ENCODE measurements around the gene SLC31A1. TPM values are rescaled to one million over a fixed set of nuclear protein-coding genes. Genes with fewer than 3 reads are reported as not detected.

SLC31A1 gene
- total RNA-seq, 1 experiment from 2014 or later = 27.2 TPM

DNA sequence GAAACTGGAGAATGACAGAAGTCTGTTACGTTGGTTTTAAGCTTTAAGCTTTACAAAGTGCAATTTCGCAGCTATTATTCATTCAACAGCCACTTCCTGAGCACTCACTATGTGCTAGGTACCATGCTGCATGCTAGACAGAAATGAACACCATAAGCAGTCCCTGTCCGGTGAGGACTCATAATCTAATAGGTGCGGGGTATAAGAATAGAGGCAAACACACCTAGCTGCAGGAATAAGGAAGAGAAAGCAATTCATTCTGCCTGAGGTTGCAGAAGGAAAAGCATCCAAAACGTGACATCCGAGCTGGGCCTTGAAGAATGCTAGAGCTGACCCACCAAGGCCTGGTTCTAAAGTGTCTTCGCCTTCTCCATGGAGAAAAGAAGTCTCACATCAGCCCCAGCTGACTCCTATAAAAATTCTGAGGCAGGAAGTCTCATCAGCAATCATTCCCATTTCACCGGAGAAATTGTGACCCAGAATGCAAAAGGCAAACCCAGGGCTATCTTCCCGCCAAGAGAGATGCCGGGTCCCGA is 809 bp upstream of the SLC31A1 start:
- POLR2A ChIA-PET (ENCODE audit: unreplicated experiment) = interaction anchor here (0.6 to 0.8 kb wide), 5 partner anchors 70 to 504 kb away, joined by 3 to 6 read pairs (median 4); partner anchors contain the start of genes C9orf43, POLE3 and SLC31A2
- Histone ChIP-seq H3K9me3 (ENCODE audit: insufficient read depth, low read depth) (no peaks in the 10 kb centered on the region), H4K20me1 (ENCODE audit: insufficient read depth) (no peaks in the 10 kb centered on the region), H3K4me3 (peak overlapping the region; percentile 79), H3K9me2 (ENCODE audit: insufficient read depth) (no peaks in the 10 kb centered on the region), H3K79me2 (ENCODE audit: low read depth) (peaks cover 65% of the 10 kb centered on the region), H3K4me1 (replicated peaks; ENCODE audit: insufficient read depth) (peaks cover 29% of the 10 kb centered on the region), H3K36me3 (ENCODE audit: low read depth) (peaks cover 4% of the 10 kb centered on the region; the same call in 1 of the 2 replicates), H3F3A (ENCODE audit: insufficient read depth, low read depth) (no peaks in the 10 kb centered on the region; the same call in 1 of the 2 replicates), H2AFZ (peak overlapping the region; percentile 99), H3K4me2 (peak overlapping the region; percentile 100), H3K27me3 (ENCODE audit: insufficient read depth, low read depth) (no peaks in the 10 kb centered on the region), H3K27ac (peak overlapping the region; percentile 51)
- TSS peak; percentile 71 for BruUV-seq (replicated peaks)
- intact Hi-C loops (cut with micrococcal nuclease; ENCODE audit: unreplicated experiment) = loop anchor here (1.0 to 5.0 kb wide), 4 partner anchors 54 to 362 kb away; partner anchors contain the start of genes C9orf43, CDC26, POLE3 and PRPF4
- CTCF ChIA-PET = interaction anchor here (0.6 to 2.2 kb wide), 3 partner anchors 49 to 373 kb away, joined by 5 to 9 read pairs (median 5); partner anchors contain the start of genes CDC26 and PRPF4
- TF ChIP-seq CTCF (conservative IDR thresholded peaks at IDR 0.05) = no peak
- no peak for TF ChIP-seq EZH2 (IDR thresholded peaks at IDR 0.05; ENCODE audit: low read depth)
- DNase-seq = no peak

DNA sequence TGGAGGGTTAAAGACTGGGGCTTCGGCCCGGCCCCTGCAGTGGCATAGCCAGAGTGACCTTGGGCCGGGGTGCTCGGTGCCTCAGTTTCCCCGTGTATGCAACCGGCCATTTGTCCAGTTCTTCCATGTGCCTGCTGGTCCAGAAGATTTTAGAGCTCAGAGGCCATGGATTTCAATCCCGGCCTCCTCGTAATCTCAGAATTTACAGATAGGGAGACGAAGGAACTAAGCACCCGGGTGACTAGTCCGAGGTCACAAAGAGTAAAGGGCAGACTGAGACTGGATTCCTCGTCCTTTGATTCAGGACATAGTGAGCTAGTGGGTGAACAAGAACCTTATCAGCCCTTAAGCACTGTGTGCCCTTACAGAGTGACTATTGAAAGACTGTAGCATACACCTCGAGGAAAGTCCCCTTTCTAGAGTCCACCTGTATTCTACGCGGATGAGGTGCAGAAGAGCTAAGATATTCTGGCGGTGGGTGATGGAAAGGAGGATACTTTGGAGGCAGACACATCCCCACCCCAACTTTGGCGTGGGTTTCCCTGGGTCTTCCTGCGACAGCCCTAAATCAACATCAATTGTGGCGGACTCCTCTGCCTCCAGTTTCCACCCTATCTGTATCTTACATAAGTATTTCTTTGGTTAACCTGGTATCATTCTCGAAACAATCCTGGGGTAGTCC is 597 bp downstream of the SLC31A1 start:
- Histone ChIP-seq H3K27me3 (ENCODE audit: insufficient read depth, low read depth) (no peaks in the 10 kb centered on the region), H3F3A (ENCODE audit: insufficient read depth, low read depth) (no peaks in the 10 kb centered on the region; the same call in 1 of the 2 replicates), H3K4me3 (peak overlapping the region; percentile 79), H3K9me2 (ENCODE audit: insufficient read depth) (no peaks in the 10 kb centered on the region), H4K20me1 (ENCODE audit: insufficient read depth) (no peaks in the 10 kb centered on the region), H3K36me3 (ENCODE audit: low read depth) (peaks cover 4% of the 10 kb centered on the region; the same call in 1 of the 2 replicates), H3K4me1 (replicated peaks; ENCODE audit: insufficient read depth) (peaks cover 29% of the 10 kb centered on the region), H3K4me2 (peak overlapping the region; percentile 86), H3K79me2 (ENCODE audit: low read depth) (peaks cover 53% of the 10 kb centered on the region), H2AFZ (peak overlapping the region; percentile 96), H3K9me3 (ENCODE audit: insufficient read depth, low read depth) (no peaks in the 10 kb centered on the region), H3K27ac (peak overlapping the region; percentile 45)
- intact Hi-C loops (cut with micrococcal nuclease; ENCODE audit: unreplicated experiment) = loop anchor here (1.0 to 5.0 kb wide), 4 partner anchors 53 to 360 kb away; partner anchors contain the start of genes C9orf43, CDC26, POLE3 and PRPF4
- BruUV-seq (replicated peaks) = TSS peak; percentile 62
- TF ChIP-seq CTCF (conservative IDR thresholded peaks at IDR 0.05) (no peak), EZH2 (IDR thresholded peaks at IDR 0.05; ENCODE audit: low read depth) (no peak)
- peak; percentile 5 to 38 for DNase-seq
- ChIA-PET CTCF (interaction anchor here (0.6 to 2.2 kb wide), 3 partner anchors 48 to 88 kb away, joined by 4 to 9 read pairs (median 5); partner anchors contain the start of genes CDC26 and PRPF4), POLR2A (ENCODE audit: unreplicated experiment) (interaction anchor here (0.6 to 1.1 kb wide), 8 partner anchors 53 to 1142 kb away, joined by 3 to 7 read pairs (median 3); partner anchors contain the start of genes CDC26, PRPF4 and WDR31)

DNA sequence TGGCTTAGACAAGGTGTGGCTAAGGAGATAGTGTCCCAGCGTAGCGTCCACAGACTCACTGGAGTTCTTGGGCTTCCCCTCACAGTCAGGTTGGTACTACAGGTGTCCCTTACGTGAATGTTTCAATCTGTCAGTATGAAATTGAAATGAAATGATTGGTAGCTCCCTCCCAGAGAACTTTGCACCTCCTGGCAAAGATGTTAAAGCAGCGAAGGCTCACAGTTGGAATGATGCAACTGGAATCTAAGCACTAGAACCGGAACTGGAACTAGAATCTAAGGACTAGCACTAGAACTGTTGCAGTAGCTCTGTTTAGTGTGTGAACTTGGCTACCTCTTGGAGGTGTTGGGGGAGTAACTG is 1.1 kb downstream of the SLC31A1 start:
- no TSS peak for BruUV-seq (replicated peaks)
- CTCF ChIA-PET = no interaction called here
- DNase-seq = no peak
- no peaks in the 10 kb centered on the region for H3K9me2 ChIP-seq (ENCODE audit: insufficient read depth)
- peaks cover 49% of the 10 kb centered on the region for H3K79me2 ChIP-seq (ENCODE audit: low read depth)
- intact Hi-C loops (cut with micrococcal nuclease; ENCODE audit: unreplicated experiment) = loop anchor here (5.0 kb wide), 1 partner anchor 360 kb away; no protein-coding TSS in a partner anchor
- H3K36me3 ChIP-seq (ENCODE audit: low read depth) = peaks cover 4% of the 10 kb centered on the region; the same call in 1 of the 2 replicates
- no peaks in the 10 kb centered on the region; the same call in 1 of the 2 replicates for H3F3A ChIP-seq (ENCODE audit: insufficient read depth, low read depth)
- H3K27me3 ChIP-seq (ENCODE audit: insufficient read depth, low read depth) = no peaks in the 10 kb centered on the region
- no peak for TF ChIP-seq EZH2 (IDR thresholded peaks at IDR 0.05; ENCODE audit: low read depth)
- TF ChIP-seq CTCF (conservative IDR thresholded peaks at IDR 0.05) = no peak
- H3K9me3 ChIP-seq (ENCODE audit: insufficient read depth, low read depth) = no peaks in the 10 kb centered on the region
- H3K4me3 ChIP-seq = peak overlapping the region; percentile 79
- peak overlapping the region; percentile 86 for H3K4me2 ChIP-seq
- H2AFZ ChIP-seq = peak overlapping the region; percentile 96; the same call in 1 of the 2 replicates
- POLR2A ChIA-PET (ENCODE audit: unreplicated experiment) = interaction anchor here (0.6 to 1.1 kb wide), 2 partner anchors 56 to 83 kb away, joined by 3 to 7 read pairs; no protein-coding TSS in a partner anchor
- no peak overlapping the region for H3K27ac ChIP-seq
- peaks cover 29% of the 10 kb centered on the region for H3K4me1 ChIP-seq (replicated peaks; ENCODE audit: insufficient read depth)
- no peaks in the 10 kb centered on the region for H4K20me1 ChIP-seq (ENCODE audit: insufficient read depth)

Data from PC-9 (cell line).